HG03432 (cell line): Measurements from ENCODE around the gene PDS5B.
"Not testable (repeated sequence)": the region's sequence is repeated elsewhere in the genome, so short reads cannot be mapped to it uniquely, and the experiment has no call there.

Source experiments
- ATAC-seq: cut with Tn5 transposase; IDR thresholded peaks from one replicate; pipeline ENCODE4 v1.9.1; 2021; ENCODE audit warnings: mild to moderate bottlenecking, moderate library complexity; ENCODE audit not compliant: unreplicated experiment

The PDS5B gene

DNA sequence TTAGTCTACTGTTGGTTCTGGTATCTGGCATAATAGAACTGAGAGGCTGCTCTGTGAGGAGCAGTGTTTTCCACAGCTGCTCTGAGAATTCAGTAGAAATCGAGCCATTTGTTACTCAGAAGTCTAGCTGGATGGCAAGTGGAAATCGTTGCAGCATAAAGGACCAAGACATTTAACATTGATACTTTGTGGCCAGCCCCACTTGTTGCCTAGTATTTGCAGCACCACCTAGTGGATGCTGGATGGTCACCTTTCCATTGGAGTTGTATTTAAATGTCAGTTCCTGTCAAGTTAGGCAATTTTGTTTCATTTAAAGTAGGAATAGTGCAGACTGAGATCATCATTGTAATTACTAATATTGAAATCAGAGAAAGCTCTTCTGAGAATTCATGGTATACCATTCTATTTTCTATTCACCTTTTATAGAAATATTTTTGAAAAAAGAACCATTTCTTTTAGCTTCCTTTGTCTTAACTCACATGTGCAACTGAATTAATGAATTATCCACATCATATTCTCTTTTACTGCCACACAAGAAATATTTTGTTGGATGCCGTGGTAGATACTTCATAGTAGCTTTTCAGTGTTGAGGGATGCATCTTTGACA, 64.6 kb downstream of the PDS5B start:
- ATAC-seq = peak; percentile 72

DNA sequence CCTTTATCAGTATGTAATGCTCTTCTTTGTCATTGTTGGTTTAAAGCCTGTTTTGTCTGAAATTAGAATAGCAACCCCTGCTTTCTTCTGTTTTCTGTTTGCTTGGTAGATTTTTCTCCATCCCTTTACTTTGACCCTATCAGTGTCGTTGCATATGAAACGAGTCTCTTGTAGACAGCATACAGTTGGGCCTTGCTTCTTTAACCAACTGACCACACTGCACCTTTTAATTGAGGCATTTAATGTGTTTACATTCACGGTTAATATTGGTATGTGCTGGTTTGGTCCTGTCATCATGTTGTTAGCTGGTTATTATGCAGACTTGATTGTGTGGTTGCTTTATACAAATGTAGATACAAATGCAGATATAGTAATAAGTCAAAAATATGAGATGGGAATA, 71.1 kb downstream of the PDS5B start:
- no peak for ATAC-seq

DNA sequence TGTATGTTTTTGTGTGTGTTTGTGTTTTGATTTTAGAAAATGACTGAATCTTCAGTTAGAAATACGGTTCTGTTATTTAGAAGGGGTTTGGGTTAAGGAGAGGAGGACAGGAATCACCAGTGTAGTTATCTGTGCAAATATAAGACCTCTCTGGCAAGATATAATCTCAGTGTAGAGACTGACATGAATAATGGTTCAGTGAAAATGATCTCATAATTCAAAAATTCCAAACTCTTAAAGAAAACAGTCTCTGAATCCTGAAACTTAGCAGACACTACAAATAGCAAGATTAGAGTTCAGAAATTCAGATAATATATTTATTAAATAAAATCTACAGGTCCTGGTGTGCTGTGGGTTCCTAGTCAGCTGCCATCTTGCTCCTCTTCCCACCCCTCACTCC, 73.5 kb downstream of the PDS5B start:
- ATAC-seq = no peak

DNA sequence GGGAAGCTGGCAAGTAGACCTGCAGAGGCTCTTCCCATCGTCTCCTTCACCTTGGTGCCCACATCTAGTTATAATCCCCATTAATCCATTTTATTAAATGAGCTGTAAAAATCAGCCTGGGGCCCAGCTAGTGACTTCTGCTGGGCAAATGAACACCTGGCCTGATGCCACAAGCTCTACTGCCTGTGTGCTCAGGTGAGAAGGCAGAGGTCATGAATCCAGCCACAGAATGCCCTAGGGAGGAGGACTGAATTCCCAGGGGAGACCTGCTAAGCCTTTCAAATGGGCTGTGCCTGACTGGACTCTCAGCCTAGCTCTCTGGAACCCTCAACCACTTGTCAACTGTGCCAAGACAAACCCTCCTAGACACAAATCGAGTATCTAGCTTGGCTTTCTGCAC, 74.0 kb downstream of the PDS5B start:
- no peak for ATAC-seq

DNA sequence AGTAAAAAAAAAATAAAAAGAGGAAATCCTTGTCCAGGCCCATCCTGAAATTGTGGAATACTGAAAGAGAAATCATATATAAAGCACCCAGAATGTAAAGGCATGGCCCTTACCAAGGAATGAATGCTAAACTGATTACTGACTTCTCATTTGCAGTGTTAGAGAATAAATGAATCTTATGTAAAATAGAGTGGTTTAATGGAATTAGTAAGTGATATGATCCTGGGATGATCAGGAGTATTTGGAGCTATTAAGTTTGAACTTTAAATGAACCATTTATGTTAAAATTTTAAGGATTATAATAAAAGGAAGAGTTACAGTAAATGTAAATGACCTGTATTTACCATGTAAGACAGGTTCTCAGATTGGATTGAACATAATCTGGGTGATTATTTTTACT, 75.4 kb downstream of the PDS5B start:
- no peak for ATAC-seq

DNA sequence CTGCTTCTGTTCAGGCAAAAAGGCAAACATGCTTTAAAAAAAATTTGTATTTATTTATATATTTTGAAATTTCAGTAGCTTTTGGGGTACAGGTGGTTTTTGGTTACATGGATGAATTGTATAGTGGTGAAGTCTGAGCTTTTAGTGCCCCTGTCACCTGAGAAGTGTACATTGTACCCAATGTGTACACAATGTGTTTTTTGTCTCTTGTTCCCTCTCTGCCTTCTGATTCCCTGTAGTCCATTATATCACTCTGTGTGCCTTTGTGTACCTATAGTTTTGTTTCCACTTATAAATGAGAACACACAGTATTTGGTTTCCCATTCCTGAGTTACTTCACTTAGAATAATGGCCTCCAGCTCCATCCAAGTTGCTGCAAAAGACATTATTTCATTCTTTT, 77.4 kb downstream of the PDS5B start:
- ATAC-seq = no peak

DNA sequence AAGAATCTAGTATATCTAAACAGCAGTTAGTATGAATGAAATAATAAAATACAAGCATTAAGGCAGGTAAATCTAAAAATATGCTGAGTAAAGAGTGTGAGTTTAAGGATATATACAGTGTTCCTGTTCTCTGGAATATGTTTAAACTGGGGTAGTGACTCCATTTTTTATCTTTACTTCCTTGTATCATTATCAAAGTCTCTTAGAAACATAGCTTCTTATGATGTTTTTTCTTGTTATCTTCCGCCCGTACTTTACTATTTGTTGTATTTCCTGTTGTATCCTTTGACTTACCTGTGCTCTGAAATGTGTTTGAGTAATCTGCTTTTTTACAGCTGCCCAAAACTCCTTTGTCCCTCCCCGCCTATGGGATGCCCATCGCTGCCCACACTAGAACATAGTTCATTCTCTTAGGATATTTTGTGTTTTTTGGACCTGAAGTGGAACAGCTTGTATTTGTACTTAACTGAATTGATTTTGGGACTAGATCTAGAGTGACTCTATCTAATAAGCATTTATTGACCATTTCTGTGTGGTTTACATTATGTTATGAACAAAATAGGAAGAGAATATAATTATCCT, 80.8 kb downstream of the PDS5B start:
- ATAC-seq = no peak

DNA sequence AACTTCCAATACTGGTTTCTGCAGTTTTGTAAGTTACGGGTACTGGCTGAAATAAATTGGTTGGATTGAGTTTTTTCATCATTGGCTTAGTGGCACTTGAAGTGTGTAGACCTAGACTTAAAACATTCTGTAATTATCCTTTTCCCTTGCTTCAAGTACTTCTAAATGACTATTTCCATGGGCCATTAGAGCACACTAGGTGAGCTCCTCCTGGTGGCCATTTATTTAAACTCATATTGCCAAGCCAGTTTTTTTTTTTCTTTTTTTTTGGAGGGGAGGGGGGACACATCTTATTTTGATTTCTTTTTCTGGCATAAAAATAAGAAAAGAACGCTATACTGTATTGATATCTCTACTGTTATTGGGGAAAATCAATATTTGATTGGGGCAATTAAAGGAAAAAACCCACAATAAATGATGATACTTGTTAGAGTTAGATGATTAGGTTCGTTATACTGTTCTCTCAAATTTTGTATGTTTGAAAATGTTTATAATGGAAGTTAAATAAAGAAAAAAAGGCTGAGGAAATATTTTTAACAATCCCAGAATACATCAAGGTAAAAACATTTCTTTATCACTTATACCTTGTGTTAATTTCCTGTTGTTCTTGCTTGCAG, 82.9 kb downstream of the PDS5B start:
- no peak for ATAC-seq

DNA sequence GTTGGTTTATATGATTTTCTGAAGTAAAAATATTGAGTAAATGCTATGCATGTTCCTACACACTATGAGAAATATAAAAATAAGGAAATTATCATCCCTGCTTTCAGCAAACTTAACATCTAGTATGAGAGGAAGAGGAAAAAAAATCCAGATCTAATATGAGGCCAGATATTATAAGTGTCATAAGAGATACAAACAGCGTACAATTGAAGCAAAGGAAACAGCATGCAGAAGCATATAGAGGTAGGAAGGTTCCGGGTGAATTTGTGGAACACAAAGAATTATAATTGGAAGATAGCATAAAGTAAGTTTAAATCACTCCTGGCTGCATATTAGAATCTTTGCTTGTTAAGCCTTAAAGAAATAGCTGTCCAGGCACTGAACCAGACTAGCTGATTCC, 88.3 kb downstream of the PDS5B start:
- no peak for ATAC-seq

DNA sequence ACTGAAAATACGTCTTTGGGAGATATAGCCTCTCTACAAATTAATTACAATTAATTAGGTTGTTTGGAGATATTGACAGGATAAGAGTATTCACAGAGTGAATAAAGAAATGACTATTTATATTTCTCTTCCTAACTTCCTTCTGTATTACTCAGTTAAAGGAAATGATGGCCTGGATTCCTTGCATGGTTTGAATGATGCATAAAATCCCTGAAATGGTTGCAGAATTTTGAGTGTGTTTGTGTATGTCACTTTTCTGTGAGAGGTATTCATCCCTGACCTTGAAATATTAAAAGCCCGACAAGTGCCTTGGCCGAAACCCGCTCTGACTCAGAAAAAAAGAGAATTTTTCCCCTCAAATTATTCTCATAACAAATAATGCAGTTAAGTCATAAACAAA, 90.0 kb downstream of the PDS5B start:
- ATAC-seq = no peak

DNA sequence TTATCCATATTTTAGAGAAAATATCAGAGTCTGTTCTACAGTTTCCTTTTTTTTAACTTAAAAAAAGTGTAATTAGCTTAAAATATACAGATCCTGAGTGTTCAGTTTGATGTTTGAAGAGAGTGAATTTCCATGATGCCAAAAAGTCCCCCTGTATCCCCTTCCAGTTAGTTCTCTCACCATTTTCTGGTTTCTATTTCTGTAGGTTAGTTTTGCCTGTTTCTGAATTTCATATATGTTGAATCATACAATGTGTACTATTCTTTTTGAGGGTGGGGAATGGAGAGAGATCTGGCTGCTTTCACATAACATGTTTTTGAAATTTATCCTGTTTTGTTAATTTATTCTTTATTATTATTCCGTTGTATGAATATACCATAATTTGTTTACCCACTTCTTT, 95.9 kb downstream of the PDS5B start:
- ATAC-seq = no peak

DNA sequence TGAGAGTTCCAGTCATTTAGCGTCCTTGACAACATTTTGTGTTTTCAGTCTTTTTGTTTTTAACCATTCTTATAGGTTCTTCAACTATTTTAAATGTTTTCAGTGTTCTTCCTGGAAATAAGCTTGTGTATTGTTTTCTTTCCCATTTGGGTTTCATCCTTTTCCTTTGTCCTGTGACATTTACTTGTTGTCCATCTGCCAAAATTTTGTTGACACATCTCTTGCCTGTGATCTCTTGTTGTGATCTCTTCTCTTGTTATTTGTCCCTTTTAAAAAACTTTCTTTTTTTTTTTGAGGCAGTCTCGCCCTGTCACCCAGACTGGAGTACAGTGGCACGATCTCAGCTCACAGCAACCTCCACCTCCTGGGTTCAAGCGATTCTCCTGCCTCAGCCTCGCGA, 96.5 kb downstream of the PDS5B start:
- no peak for ATAC-seq

DNA sequence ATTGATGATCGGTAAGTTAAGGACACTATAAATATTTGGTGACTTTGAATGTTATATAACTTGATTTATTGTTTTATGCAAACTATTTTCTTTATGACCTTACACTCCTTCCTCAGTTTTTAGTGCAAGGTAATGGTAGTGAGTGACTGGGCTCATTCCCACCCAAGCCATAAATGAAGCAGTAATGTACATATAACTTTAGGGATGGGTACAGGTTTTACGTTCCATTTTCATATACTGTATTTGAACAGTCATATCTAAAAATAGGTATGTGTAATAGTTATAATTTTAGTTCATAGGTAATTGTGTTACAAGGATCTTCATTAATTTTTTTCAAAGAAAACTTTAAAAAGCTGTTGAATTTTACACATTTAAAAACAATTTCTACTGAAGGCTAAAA, 101.0 kb downstream of the PDS5B start:
- no peak for ATAC-seq

DNA sequence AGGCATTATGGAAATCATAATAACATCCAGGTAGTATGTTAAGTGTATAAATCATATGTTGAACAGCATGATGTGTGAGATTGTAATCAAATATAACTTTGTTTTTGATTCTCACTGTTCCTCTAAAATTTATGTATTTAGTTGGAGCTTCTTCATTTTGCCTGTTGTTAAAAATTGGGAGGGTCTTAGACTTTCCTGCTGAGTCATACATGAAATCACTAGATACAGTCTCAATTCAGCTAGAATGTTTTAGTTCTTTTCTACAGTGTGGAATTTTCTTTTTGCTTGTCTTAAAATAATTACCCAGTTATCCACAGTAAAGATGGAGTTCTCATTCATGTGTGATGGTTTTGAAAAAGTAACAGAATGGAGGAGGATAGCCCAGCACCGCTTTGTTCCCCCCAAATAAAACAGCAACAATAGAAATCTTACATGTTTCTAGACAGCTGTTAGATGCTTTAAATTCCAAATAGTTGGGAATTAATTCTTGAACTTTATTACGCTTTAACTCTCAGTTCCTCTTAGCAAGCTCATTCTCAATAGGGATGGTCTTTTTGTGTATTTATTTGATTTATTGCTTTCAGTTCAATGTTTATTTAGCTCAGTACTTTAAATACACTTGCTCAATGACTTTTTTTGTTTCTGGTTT, 109.5 kb downstream of the PDS5B start:
- no peak for ATAC-seq

DNA sequence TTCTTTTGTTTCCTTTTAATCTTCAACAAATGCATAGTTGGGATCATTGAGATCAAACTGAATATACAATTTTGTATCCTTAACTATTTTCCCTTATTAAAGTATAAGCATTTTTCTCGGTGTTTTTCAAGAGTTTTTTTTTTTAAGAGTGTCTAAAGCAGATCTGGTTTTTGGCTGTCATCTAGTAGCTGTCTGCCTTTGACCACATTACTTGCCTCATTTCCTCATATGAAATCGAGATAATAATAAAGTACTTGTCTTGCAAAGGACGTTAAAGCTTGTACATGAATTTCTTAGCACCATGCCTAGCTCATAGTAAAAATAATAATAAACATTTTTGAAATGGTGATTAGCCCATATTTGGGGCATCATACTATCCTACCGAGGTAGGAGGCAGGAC, 121.2 kb downstream of the PDS5B start:
- ATAC-seq = no peak

DNA sequence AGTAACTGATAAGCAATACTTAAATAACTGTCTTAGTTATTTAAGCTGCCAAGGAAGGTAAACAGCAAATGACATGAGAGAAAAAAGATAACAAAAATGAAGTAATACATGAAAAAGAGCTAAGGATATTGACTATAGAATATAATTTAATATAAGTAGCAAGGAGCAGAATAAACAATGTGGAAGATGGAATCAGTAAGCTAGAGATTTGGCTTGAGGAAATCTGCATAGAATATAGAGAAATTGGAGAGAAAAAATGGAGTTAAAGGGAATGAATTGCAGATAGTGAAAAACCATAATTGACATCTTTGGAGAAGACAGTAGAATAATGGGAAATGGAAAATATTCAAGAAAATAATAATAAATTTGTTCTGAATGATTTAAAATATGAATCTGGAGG, 127.1 kb downstream of the PDS5B start:
- no peak for ATAC-seq

DNA sequence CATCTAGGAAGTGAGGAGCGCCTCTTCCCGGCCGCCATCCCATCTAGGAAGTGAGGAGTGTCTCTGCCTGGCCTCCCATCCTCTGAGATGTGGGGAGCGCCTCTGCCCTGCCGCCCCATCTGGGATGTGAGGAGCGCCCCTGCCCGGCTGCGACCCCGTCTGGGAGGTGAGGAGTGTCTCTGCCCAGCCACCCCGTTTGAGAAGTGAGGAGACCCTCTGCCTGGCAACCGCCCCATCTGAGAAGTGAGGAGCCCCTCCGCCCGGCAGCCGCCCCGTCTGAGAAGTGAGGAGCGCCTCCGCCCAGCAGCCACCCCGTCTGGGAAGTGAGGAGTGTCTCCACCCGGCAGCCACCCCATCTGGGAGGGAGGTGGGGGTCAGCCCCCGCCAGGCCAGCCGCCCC, 129.9 kb downstream of the PDS5B start:
- not testable (repeated sequence) for ATAC-seq

DNA sequence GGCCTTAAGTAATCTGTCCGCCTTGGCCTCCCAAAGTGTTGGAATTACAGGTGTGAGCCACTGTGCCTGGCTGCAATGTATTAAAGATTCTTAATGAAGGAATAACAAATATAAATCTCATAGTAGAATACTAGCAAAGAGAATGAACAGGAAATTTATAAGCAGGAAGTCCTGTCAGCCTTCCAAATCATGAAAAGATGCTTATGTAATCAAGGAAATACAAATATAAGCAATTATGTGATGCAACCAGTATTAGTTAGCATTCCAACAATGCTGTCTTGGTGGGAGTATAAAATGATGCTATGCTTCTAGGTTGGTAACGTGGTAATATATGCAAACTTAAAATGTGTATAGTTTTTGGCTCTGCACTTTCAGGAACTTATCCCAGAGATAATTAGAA, 133.8 kb downstream of the PDS5B start:
- no peak for ATAC-seq

DNA sequence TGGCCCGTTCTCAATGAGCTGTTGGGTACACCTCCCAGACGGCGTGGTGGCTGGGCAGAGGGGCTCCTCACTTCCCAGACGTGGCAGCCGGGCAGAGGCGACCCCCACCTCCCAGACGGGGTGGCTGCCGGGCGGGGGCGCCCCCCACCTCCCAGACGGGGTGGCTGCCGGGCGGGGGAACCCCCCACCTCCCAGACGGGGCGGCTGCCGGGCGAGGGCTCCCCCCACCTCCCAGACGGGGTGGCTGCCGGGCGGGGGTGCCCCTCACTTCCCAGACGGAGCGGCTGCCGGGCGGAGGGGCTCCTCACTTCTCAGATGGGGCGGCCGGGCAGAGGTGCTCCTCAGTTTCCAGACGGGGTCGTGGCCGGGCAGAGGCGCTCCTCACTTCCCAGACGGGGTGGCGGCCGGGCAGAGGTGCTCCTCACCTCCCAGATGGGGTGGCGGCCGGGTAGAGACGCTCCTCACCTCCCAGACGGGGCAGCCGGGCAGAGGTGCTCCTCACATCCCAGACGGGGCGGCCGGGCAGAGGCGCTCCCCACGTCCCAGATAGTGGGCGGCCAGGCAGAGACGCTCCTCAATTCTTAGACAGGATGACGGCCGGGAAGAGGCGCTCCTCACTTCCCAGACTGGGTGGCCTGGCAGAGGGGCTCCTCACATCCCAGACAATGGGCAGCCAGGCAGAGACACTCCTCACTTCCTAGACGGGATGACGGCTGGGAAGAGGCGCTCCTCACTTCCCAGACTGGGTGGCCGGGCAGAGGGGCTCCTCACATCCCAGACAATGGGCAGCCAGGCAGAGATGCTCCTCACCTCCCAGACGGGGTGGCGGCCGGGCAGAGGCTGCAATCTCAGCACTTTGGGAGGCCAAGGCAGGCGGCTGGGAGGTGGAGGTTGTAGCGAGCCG, 135.1 kb downstream of the PDS5B start:
- not testable (repeated sequence) for ATAC-seq

DNA sequence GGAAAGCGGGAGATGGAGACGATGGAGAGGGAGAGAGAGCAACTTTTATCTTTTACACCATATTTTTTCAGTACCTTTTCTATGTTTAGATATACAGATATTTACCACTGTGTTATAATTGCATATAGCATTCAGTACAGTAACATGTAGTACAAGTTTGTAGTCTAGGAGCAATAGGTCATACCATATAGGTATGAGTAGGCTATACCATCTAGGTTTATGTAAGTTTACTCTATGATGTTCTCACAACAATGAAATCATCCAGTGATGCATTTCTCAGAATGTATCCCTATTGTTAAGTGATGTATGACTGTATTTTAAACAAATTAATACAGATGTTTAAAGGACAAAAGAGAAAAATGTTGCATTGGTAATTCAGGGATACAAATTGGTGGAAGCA, 136.1 kb downstream of the PDS5B start:
- ATAC-seq = no peak

DNA sequence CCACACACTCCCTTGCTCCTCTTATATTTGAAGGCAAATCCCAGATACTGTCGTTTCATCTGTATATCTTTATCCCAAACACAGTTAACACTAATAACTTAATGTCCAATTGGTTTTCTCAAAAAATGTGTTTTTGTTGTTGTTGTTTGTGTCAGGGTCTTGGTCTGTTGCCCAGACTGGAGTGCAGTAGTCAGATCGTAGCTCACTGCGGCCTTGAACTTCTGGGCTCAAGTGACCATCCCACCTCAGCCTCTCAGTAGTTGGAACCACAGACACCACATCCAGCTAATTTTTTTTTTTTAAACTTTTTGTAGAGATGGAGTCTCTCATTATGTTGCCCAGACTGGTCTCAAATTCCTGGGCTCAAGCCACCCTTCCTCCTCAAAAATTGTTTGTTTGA, 137.7 kb downstream of the PDS5B start:
- no peak for ATAC-seq
